ENCODE measurements around the gene USP21. TPM values are rescaled to one million over a fixed set of nuclear protein-coding genes. Genes with fewer than 3 reads are reported as not detected.

Gene USP21
- polyA plus RNA-seq, 1 of the 3 experiments (the other 2 are of a cell fraction), result 26.8 TPM

DNA sequence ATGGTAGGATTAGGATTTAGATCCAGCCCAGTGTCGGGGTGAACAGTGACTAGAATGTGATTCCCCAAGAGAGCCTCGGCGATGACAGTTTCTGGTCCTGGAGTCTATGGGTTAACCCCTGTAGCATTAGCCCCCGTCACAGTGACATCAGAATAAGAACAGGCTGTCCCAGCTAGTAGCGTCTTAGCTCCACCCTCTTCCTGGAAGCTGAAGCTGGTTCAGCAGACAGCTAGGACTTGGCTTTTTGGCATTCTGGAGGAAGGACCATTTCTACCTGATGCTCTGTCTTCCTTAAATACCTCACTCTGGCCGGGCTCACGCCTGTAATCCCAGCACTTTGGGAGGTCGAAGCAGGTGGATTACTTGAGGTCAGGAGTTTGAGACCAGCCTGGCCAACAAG, 47.9 kb downstream of the USP21 start:
- no peak for TF ChIP-seq TCF12 (IDR thresholded peaks at IDR 0.05)
- POLR2A ChIA-PET, result interaction anchor here (1.4 kb wide), 1 partner anchor 182 kb away, joined by 3 read pairs; no protein-coding TSS in a partner anchor

DNA sequence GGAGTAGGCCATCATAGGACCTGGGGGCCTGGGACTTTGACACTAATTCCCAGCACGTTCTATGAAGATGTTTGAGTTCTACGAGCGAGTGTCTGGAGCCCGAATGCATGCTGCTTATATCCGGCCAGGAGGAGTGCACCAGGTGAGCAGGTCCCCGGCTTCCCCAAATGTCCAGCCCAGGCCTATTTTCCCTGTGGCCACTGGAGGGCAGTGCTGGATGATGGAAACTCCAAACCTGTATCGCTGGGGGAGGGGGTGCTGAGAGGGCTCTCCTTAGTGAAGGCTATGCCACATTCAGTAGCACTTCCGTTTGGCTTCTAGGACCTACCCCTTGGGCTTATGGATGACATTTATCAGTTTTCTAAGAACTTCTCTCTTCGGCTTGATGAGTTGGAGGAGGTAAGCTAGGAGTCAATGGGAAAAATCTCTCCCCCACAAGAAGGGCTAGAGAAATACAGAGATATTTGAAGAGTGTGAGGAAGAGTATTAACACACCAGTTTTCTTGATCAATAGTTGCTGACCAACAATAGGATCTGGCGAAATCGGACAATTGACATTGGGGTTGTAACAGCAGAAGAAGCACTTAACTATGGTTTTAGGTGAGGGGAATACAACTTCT, 50.6 kb downstream of the USP21 start:
- Histone ChIP-seq H3K79me2 (ENCODE audit: insufficient read depth) (peaks cover 19% of the 10 kb centered on the region; the same call in 1 of the 2 replicates), H3K9me3 (no peaks in the 10 kb centered on the region), H3K9ac (no peak overlapping the region), H3K9me2 (no peaks in the 10 kb centered on the region), H3K27me3 (ENCODE audit: insufficient read depth) (no peaks in the 10 kb centered on the region), H4K20me1 (ENCODE audit: insufficient read depth) (no peaks in the 10 kb centered on the region), H3F3A (replicated peaks; ENCODE audit: insufficient read depth) (peaks cover 16% of the 10 kb centered on the region), H3K4me2 (no peak overlapping the region), H3K4me1 (ENCODE audit: control insufficient read depth in 1 of 2, insufficient read depth in 2 of 2, low read depth in 1 of 2, low read length in 1 of 2) (no peaks in the 10 kb centered on the region), H3K4me3 (ENCODE audit: low read depth in 2 of 2, low read length in 1 of 2) (no peak overlapping the region; a peak in 1 of 4 replicates), H3K36me3 (replicated peaks in 1 of 2; ENCODE audit: control insufficient read depth in 1 of 2, insufficient read depth in 2 of 2, low read length in 1 of 2) (peaks cover 68% of the 10 kb centered on the region in 2 experiments), H3K27ac (ENCODE audit: low read depth in 2 of 2, low read length in 1 of 2) (no peak overlapping the region), H2AFZ (ENCODE audit: low read depth) (no peak overlapping the region)
- WGBS (ENCODE audit: low lambda C conversion rate), result 36% methylated on average over 9 of the region's 11 CpGs
- peak; percentile 84 for DNase-seq
- ChIA-PET POLR2A (no interaction called here), CTCF (interaction anchor here (0.6 to 6.1 kb wide), 13 partner anchors 8 to 173 kb away, joined by 3 to 62 read pairs (median 4); partner anchors contain the start of genes APOA2, NDUFS2 and TOMM40L)
- TF ChIP-seq, protein P1, sequence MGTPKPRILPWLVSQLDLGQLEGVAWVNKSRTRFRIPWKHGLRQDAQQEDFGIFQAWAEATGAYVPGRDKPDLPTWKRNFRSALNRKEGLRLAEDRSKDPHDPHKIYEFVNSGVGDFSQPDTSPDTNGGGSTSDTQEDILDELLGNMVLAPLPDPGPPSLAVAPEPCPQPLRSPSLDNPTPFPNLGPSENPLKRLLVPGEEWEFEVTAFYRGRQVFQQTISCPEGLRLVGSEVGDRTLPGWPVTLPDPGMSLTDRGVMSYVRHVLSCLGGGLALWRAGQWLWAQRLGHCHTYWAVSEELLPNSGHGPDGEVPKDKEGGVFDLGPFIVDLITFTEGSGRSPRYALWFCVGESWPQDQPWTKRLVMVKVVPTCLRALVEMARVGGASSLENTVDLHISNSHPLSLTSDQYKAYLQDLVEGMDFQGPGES (IDR thresholded peaks at IDR 0.05; ENCODE audit: low read depth, low read length), result no peak
- TF ChIP-seq ELF1 (IDR thresholded peaks at IDR 0.05), result no peak
- no peak for TF ChIP-seq RXRA (IDR thresholded peaks at IDR 0.05; ENCODE audit: borderline replicate concordance, low read depth)
- no peak for TF ChIP-seq FOXM1 (IDR thresholded peaks at IDR 0.05; ENCODE audit: low read depth)
- no peak for TF ChIP-seq MEF2A (IDR thresholded peaks at IDR 0.05; ENCODE audit: borderline replicate concordance, low read depth)
- peak; percentile 46 for TF ChIP-seq CHD2 (IDR thresholded peaks at IDR 0.05; ENCODE audit: low read length, partially characterized antibody)
- TF ChIP-seq GATA2 (CRISPR knock-in tag; IDR thresholded peaks at IDR 0.05), result no peak
- peak; percentile 77 for TF ChIP-seq RAD21 (IDR thresholded peaks at IDR 0.05; ENCODE audit: low read length)
- TF ChIP-seq, protein P2, sequence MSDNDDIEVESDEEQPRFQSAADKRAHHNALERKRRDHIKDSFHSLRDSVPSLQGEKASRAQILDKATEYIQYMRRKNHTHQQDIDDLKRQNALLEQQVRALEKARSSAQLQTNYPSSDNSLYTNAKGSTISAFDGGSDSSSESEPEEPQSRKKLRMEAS (IDR thresholded peaks at IDR 0.05; ENCODE audit: low read depth), result no peak
- TF ChIP-seq EZH2phosphoT487 (IDR thresholded peaks at IDR 0.05; ENCODE audit: borderline replicate concordance, low read depth), result no peak
- no peak for TF ChIP-seq MXI1 (IDR thresholded peaks at IDR 0.05; ENCODE audit: low read depth, low read length)
- no peak for TF ChIP-seq RFX5 (IDR thresholded peaks at IDR 0.05; ENCODE audit: low read length)
- TF ChIP-seq EP300 (IDR thresholded peaks at IDR 0.05; ENCODE audit: borderline replicate concordance in 1 of 2, low read depth in 1 of 2, low read length in 1 of 2), result no peak
- TF ChIP-seq SMC3 (IDR thresholded peaks at IDR 0.05; ENCODE audit: low read depth, low read length), result peak; percentile 78
- TF ChIP-seq, protein P3, sequence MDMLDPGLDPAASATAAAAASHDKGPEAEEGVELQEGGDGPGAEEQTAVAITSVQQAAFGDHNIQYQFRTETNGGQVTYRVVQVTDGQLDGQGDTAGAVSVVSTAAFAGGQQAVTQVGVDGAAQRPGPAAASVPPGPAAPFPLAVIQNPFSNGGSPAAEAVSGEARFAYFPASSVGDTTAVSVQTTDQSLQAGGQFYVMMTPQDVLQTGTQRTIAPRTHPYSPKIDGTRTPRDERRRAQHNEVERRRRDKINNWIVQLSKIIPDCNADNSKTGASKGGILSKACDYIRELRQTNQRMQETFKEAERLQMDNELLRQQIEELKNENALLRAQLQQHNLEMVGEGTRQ (IDR thresholded peaks at IDR 0.05; ENCODE audit: borderline replicate concordance, low read depth, low read length), result no peak
- TF ChIP-seq TEAD4 (IDR thresholded peaks at IDR 0.05; ENCODE audit: borderline replicate concordance, insufficient read depth), result no peak
- TF ChIP-seq, protein P4, sequence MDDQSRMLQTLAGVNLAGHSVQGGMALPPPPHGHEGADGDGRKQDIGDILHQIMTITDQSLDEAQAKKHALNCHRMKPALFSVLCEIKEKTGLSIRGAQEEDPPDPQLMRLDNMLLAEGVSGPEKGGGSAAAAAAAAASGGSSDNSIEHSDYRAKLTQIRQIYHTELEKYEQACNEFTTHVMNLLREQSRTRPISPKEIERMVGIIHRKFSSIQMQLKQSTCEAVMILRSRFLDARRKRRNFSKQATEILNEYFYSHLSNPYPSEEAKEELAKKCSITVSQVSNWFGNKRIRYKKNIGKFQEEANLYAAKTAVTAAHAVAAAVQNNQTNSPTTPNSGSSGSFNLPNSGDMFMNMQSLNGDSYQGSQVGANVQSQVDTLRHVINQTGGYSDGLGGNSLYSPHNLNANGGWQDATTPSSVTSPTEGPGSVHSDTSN (IDR thresholded peaks at IDR 0.05), result no peak
- TF ChIP-seq, protein P5, sequence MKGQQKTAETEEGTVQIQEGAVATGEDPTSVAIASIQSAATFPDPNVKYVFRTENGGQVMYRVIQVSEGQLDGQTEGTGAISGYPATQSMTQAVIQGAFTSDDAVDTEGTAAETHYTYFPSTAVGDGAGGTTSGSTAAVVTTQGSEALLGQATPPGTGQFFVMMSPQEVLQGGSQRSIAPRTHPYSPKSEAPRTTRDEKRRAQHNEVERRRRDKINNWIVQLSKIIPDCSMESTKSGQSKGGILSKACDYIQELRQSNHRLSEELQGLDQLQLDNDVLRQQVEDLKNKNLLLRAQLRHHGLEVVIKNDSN (IDR thresholded peaks at IDR 0.05; ENCODE audit: borderline replicate concordance, low read depth), result no peak
- TF ChIP-seq, protein P6, sequence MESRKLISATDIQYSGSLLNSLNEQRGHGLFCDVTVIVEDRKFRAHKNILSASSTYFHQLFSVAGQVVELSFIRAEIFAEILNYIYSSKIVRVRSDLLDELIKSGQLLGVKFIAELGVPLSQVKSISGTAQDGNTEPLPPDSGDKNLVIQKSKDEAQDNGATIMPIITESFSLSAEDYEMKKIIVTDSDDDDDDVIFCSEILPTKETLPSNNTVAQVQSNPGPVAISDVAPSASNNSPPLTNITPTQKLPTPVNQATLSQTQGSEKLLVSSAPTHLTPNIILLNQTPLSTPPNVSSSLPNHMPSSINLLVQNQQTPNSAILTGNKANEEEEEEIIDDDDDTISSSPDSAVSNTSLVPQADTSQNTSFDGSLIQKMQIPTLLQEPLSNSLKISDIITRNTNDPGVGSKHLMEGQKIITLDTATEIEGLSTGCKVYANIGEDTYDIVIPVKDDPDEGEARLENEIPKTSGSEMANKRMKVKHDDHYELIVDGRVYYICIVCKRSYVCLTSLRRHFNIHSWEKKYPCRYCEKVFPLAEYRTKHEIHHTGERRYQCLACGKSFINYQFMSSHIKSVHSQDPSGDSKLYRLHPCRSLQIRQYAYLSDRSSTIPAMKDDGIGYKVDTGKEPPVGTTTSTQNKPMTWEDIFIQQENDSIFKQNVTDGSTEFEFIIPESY (IDR thresholded peaks at IDR 0.05; ENCODE audit: borderline replicate concordance, low read depth), result no peak
- no peak for TF ChIP-seq TCF12 (IDR thresholded peaks at IDR 0.05)
- TF ChIP-seq YY1 (IDR thresholded peaks at IDR 0.05; ENCODE audit: low read depth), result no peak

More for the DNA sequence above, 47.9 kb downstream of the USP21 start:
- WGBS (ENCODE audit: low lambda C conversion rate), result 94% methylated on average over 8 of the region's 8 CpGs
- no peak overlapping the region for H2AFZ ChIP-seq (ENCODE audit: low read depth)
- CTCF ChIA-PET, result interaction anchor here (1.1 to 6.8 kb wide), 4 partner anchors 12 to 175 kb away, joined by 4 to 65 read pairs (median 12); partner anchors contain the start of gene APOA2
- H3K27ac ChIP-seq (ENCODE audit: low read depth in 2 of 2, low read length in 1 of 2), result no peak overlapping the region
- H3K4me3 ChIP-seq (ENCODE audit: low read depth in 2 of 2, low read length in 1 of 2), result no peak overlapping the region
- peaks cover 60 to 63% of the 10 kb centered on the region in 2 experiments for H3K36me3 ChIP-seq (replicated peaks in 1 of 2; ENCODE audit: control insufficient read depth in 1 of 2, insufficient read depth in 2 of 2, low read length in 1 of 2)
- no peaks in the 10 kb centered on the region for H3K27me3 ChIP-seq (ENCODE audit: insufficient read depth)
- H3K79me2 ChIP-seq (ENCODE audit: insufficient read depth), result peaks cover 46% of the 10 kb centered on the region
- H3K9ac ChIP-seq, result no peak overlapping the region
- H3K9me3 ChIP-seq, result no peaks in the 10 kb centered on the region
- peaks cover 20% of the 10 kb centered on the region for H3F3A ChIP-seq (replicated peaks; ENCODE audit: insufficient read depth)
- H3K4me1 ChIP-seq (ENCODE audit: control insufficient read depth in 1 of 2, insufficient read depth in 2 of 2, low read depth in 1 of 2, low read length in 1 of 2), result peaks cover 5 to 7% of the 10 kb centered on the region in 2 experiments; a peak in 2 of 4 replicates
- no peaks in the 10 kb centered on the region for H4K20me1 ChIP-seq (ENCODE audit: insufficient read depth)
- no peak overlapping the region for H3K4me2 ChIP-seq
- DNase-seq, result no peak
- no peaks in the 10 kb centered on the region for H3K9me2 ChIP-seq

All from SK-N-SH (cell line).